Osteoblast (primary cell): Measurements from ENCODE around the gene PTPN7. TPM values are rescaled to one million over a fixed set of nuclear protein-coding genes. Genes with fewer than 3 reads are reported as not detected.
"Not testable (repeated sequence)": the region's sequence is repeated elsewhere in the genome, so short reads cannot be mapped to it uniquely, and the experiment has no call there.

Source experiments
- DNase-seq: peaks from one replicate; pipeline ENCODE4 v3.0.0; 2011; ENCODE audit warnings: low spot score, mixed read lengths; ENCODE audit not compliant: insufficient read length; ENCODE audit errors: missing footprints
- H2AFZ ChIP-seq: 2 replicates; pipeline ENCODE4 v1.6.0; 2011; ENCODE audit warnings: mild to moderate bottlenecking, low read length
- H3K27ac ChIP-seq: 2 replicates; pipeline ENCODE4 v1.5.1; 2011; ENCODE audit warnings: mild to moderate bottlenecking, low read depth, low read length, moderate library complexity
- H3K27me3 ChIP-seq: 2 replicates; pipeline ENCODE4 v1.6.0; 2012; ENCODE audit warnings: mild to moderate bottlenecking, control low read depth, inconsistent platforms, low read length, moderate library complexity; ENCODE audit not compliant: insufficient read depth
- H3K36me3 ChIP-seq: 2 replicates; pipeline ENCODE4 v1.5.1; 2011; ENCODE audit warnings: mild to moderate bottlenecking, low read length, control low read depth, moderate library complexity; ENCODE audit not compliant: insufficient read depth
- H3K4me1 ChIP-seq: 2 replicates; pipeline ENCODE4 v1.5.1; 2011; ENCODE audit warnings: mild to moderate bottlenecking, low read length, control low read depth, moderate library complexity; ENCODE audit not compliant: insufficient read depth
- H3K4me2 ChIP-seq: 2 replicates; pipeline ENCODE4 v1.6.0; 2011; ENCODE audit warnings: mild to moderate bottlenecking, low read length; ENCODE audit not compliant: insufficient read depth
- H3K4me3 ChIP-seq: fragments of 200-600 bp; sonication (generic); 3 replicates; pipeline ENCODE4 v1.5.1; 2012; ENCODE audit warnings: mild to moderate bottlenecking, low read length, inconsistent platforms; ENCODE audit not compliant: insufficient read depth
- H3K79me2 ChIP-seq: 2 replicates; pipeline ENCODE4 v1.6.0; 2012; ENCODE audit warnings: mild to moderate bottlenecking, low read length, control low read depth, inconsistent platforms; ENCODE audit not compliant: insufficient read depth
- H3K9me3 ChIP-seq: 2 replicates; pipeline ENCODE4 v1.5.1; 2011; ENCODE audit warnings: low read depth, low read length, control low read depth
- H4K20me1 ChIP-seq: 2 replicates; pipeline ENCODE4 v1.6.0; 2012; ENCODE audit warnings: mild to moderate bottlenecking, low read length, control low read depth; ENCODE audit not compliant: insufficient read depth
- CTCF ChIP-seq: IDR thresholded peaks from 2 replicates; pipeline ENCODE4 v1.5.1; 2011; ENCODE audit warnings: mild to moderate bottlenecking, low read depth, low read length, moderate library complexity; ENCODE audit errors: extremely low read depth
- total RNA-seq: library from RNA; depleted of rRNA; stranded (reverse); fragments of >200 nt; gene quantifications from 2 replicates; pipeline ENCODE4 v1.2.3, GENCODE V29; 2012

Gene PTPN7
- total RNA-seq, 1 donor, result not detected

- H3K4me3 ChIP-seq, result peak within 1 kb of the TSS; percentile 84
- H3K27ac ChIP-seq, result peak within 1 kb of the TSS; percentile 65
- no peaks in the 10 kb centered on the region for H3K27me3 ChIP-seq
- TF ChIP-seq CTCF, result no peak
- H3K36me3 ChIP-seq, result no peaks in the 10 kb centered on the region
- peak within 1 kb of the TSS; percentile 98 for H3K4me2 ChIP-seq
- DNase-seq, result peak; percentile 98
- H3K79me2 ChIP-seq, result peaks cover 56% of the 10 kb centered on the region
- peaks cover 31% of the 10 kb centered on the region for H4K20me1 ChIP-seq
- H2AFZ ChIP-seq, result peak within 1 kb of the TSS; percentile 98
- H3K4me1 ChIP-seq, result peaks cover 15% of the 10 kb centered on the region
- no peaks in the 10 kb centered on the region for H3K9me3 ChIP-seq
These were observed 15.9 kb downstream of the PTPN7 start, which contains the start of gene ARL8A for GRCh38 chr1:202144402-202145067. ARL8A (minus strand) TSS chr1:202144737; CDS start chr1:202144572, 165 bp downstream.

DNA sequence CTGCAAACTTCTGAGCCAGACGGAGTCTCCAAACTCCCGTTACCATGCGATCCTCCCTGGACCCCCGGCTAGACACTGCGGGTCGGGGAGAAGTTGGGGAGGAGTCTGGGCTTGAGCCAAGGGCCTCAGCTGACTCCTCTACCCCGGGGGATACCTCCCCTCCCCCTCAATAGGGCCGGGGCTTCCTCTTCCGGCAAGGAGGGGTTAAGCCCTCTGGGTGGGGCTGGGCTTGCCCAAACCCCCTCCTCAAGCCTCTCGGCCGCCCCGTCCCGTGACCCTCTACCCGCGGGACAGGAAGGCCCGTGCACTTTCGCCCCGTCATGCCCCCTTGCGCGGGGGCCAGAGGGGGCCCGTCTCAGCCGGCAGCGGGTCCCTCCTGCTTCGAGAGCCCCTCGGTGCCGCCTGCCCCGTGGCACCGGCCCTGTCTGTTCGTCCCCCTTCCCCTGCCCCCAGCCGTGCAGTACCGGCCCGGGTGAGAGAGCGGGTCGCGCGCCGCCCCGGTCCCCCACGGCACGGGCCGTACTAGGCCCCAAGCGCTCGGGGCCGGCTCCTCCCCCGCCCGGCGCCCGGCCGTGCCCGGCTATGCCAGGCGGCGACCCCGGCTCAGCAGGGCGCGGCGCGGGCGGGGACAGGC, 16.5 kb downstream of the PTPN7 start:
- TF ChIP-seq CTCF, result no peak
- peak overlapping the region; percentile 74 for H2AFZ ChIP-seq

GRCh38 chr1:202143011-202143767, 17.2 kb downstream of the PTPN7 start:
- Histone ChIP-seq H4K20me1 (peaks cover 41% of the 10 kb centered on the region), H3K36me3 (peaks cover 3% of the 10 kb centered on the region), H3K27me3 (no peaks in the 10 kb centered on the region), H2AFZ (peak overlapping the region; percentile 23), H3K4me2 (peak overlapping the region; percentile 89), H3K4me3 (peak overlapping the region; percentile 84), H3K9me3 (no peaks in the 10 kb centered on the region), H3K4me1 (peaks cover 15% of the 10 kb centered on the region), H3K79me2 (peaks cover 66% of the 10 kb centered on the region), H3K27ac (peak overlapping the region; percentile 65)
- peak; percentile 86 for DNase-seq
- TF ChIP-seq CTCF, result no peak

More for the DNA sequence above, 16.5 kb downstream of the PTPN7 start:
- Histone ChIP-seq H3K27ac (peak overlapping the region; percentile 65), H3K4me1 (peaks cover 15% of the 10 kb centered on the region), H3K27me3 (no peaks in the 10 kb centered on the region), H3K36me3 (peaks cover 2% of the 10 kb centered on the region), H3K79me2 (peaks cover 59% of the 10 kb centered on the region), H3K9me3 (no peaks in the 10 kb centered on the region), H3K4me3 (peak overlapping the region; percentile 84), H3K4me2 (peak overlapping the region; percentile 89), H4K20me1 (peaks cover 34% of the 10 kb centered on the region)
- peak; percentile 92 for DNase-seq

DNA sequence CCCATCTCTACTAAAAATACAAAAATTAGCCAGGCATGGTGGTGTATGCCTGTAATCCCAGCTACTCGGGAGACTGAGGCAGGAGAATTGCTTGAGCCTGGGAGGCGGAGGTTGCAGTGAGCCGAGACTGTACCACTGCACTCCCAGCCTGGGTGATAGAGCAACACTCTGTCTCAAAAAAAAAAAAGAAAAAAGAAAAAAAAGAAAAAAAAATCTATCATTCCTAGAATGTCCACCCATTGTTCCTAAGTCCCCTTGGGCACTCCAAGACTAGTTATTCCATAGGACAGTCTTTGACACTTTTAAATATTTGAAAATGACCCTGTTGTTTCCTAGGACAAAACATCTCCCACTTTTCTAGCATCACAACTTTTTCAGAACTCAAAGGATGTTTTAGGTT, 18.9 kb downstream of the PTPN7 start:
- Histone ChIP-seq H4K20me1 (peaks cover 49% of the 10 kb centered on the region), H3K79me2 (peaks cover 73% of the 10 kb centered on the region), H3K4me1 (peaks cover 15% of the 10 kb centered on the region)
- peak; percentile 50 for DNase-seq
- not testable (repeated sequence) for H3K4me3 ChIP-seq, H2AFZ ChIP-seq, H3K27me3 ChIP-seq, H3K27ac ChIP-seq, H3K4me2 ChIP-seq, H3K36me3 ChIP-seq, H3K9me3 ChIP-seq
